ENCODE measurements around the gene RIPOR1.

Gene RIPOR1

GRCh38 chr16:67539271-67539670, 10.6 kb downstream of the RIPOR1 start:
- Histone ChIP-seq H3K4me1 (peaks cover 5% of the 10 kb centered on the region), H3K4me3 (ENCODE audit: low read depth, low read length) (no peak overlapping the region), H3K27me3 (ENCODE audit: control insufficient read depth, insufficient read depth, low read length) (no peaks in the 10 kb centered on the region), H3K79me2 (peaks cover 2% of the 10 kb centered on the region), H3K9me3 (ENCODE audit: control insufficient read depth, low read length) (no peaks in the 10 kb centered on the region), H3K4me2 (ENCODE audit: low read length) (no peak overlapping the region), H2AFZ (no peak overlapping the region), H3K9ac (no peak overlapping the region), H3K27ac (no peak overlapping the region), H3K36me3 (ENCODE audit: control insufficient read depth, insufficient read depth, low read length) (no peaks in the 10 kb centered on the region)
- TF ChIP-seq, protein P1, sequence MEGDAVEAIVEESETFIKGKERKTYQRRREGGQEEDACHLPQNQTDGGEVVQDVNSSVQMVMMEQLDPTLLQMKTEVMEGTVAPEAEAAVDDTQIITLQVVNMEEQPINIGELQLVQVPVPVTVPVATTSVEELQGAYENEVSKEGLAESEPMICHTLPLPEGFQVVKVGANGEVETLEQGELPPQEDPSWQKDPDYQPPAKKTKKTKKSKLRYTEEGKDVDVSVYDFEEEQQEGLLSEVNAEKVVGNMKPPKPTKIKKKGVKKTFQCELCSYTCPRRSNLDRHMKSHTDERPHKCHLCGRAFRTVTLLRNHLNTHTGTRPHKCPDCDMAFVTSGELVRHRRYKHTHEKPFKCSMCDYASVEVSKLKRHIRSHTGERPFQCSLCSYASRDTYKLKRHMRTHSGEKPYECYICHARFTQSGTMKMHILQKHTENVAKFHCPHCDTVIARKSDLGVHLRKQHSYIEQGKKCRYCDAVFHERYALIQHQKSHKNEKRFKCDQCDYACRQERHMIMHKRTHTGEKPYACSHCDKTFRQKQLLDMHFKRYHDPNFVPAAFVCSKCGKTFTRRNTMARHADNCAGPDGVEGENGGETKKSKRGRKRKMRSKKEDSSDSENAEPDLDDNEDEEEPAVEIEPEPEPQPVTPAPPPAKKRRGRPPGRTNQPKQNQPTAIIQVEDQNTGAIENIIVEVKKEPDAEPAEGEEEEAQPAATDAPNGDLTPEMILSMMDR (IDR thresholded peaks at IDR 0.05) = no peak

- no peaks in the 10 kb centered on the region for H3K27me3 ChIP-seq (ENCODE audit: control insufficient read depth, insufficient read depth, low read length)
- H3K36me3 ChIP-seq (ENCODE audit: control insufficient read depth, insufficient read depth, low read length) = no peaks in the 10 kb centered on the region
- no peak overlapping the region for H3K4me3 ChIP-seq (ENCODE audit: low read depth, low read length)
- H2AFZ ChIP-seq = no peak overlapping the region
- no peak overlapping the region for H3K27ac ChIP-seq
- no peak overlapping the region for H3K9ac ChIP-seq
- no peaks in the 10 kb centered on the region for H3K79me2 ChIP-seq
- no peak overlapping the region for H3K4me2 ChIP-seq (ENCODE audit: low read length)
- no peaks in the 10 kb centered on the region for H3K9me3 ChIP-seq (ENCODE audit: control insufficient read depth, low read length)
- TF ChIP-seq, protein P1 (IDR thresholded peaks at IDR 0.05) = no peak
- H3K4me1 ChIP-seq = peaks cover 5% of the 10 kb centered on the region
These were observed 11.3 kb downstream of the RIPOR1 start for GRCh38 chr16:67539691-67540635.

DNA sequence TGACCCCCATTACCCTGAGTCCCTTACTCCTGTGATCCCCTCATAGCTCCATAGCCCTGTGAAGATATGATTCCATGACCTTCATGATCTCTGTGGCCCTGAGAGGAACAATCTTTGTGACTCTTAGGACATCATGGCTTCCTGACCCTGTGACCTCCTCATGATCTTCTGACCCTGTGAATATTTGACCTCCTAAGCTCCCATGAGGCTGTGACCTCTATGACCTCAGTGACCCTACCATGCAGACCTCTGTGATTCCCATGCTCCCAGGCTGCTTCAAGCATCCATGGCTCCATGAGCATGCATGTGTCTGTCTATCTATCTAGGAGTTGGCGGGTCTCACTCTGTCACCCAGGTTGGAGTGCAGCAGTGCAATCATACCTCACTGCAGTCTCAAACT, 12.1 kb downstream of the RIPOR1 start:
- TF ChIP-seq, protein P1 (IDR thresholded peaks at IDR 0.05) = no peak
- no peaks in the 10 kb centered on the region for H3K79me2 ChIP-seq
- no peak overlapping the region for H3K4me3 ChIP-seq (ENCODE audit: low read depth, low read length)
- H2AFZ ChIP-seq = no peak overlapping the region
- no peak overlapping the region for H3K4me2 ChIP-seq (ENCODE audit: low read length)
- H3K27me3 ChIP-seq (ENCODE audit: control insufficient read depth, insufficient read depth, low read length) = no peaks in the 10 kb centered on the region
- no peaks in the 10 kb centered on the region for H3K36me3 ChIP-seq (ENCODE audit: control insufficient read depth, insufficient read depth, low read length)
- H3K4me1 ChIP-seq = peaks cover 5% of the 10 kb centered on the region
- H3K27ac ChIP-seq = no peak overlapping the region
- H3K9me3 ChIP-seq (ENCODE audit: control insufficient read depth, low read length) = no peaks in the 10 kb centered on the region
- no peak overlapping the region for H3K9ac ChIP-seq

- H3K9ac ChIP-seq = no peak overlapping the region
- TF ChIP-seq, protein P1 (IDR thresholded peaks at IDR 0.05) = no peak
- H3K79me2 ChIP-seq = no peaks in the 10 kb centered on the region
- H3K4me1 ChIP-seq = peaks cover 5% of the 10 kb centered on the region
- no peaks in the 10 kb centered on the region for H3K27me3 ChIP-seq (ENCODE audit: control insufficient read depth, insufficient read depth, low read length)
- no peak overlapping the region for H3K27ac ChIP-seq
- no peaks in the 10 kb centered on the region for H3K9me3 ChIP-seq (ENCODE audit: control insufficient read depth, low read length)
- H3K36me3 ChIP-seq (ENCODE audit: control insufficient read depth, insufficient read depth, low read length) = no peaks in the 10 kb centered on the region
- H3K4me2 ChIP-seq (ENCODE audit: low read length) = no peak overlapping the region
- H2AFZ ChIP-seq = no peak overlapping the region
- no peak overlapping the region for H3K4me3 ChIP-seq (ENCODE audit: low read depth, low read length)
These were observed 13.0 kb downstream of the RIPOR1 start for GRCh38 chr16:67541391-67542263.

All from parathyroid adenoma (tissue), 2 donors.